ENCODE data around the gene TTC7B.
"Not testable (repeated sequence)": the region's sequence is repeated elsewhere in the genome, so short reads cannot be mapped to it uniquely, and the experiment has no call there.

TTC7B gene

GRCh38 chr14:90525353-90526028, 290.7 kb downstream of the TTC7B start:
- not testable (repeated sequence) for H3K4me2 ChIP-seq (ENCODE audit: low read length); H3K4me3 ChIP-seq (ENCODE audit: low read length); H3K36me3 ChIP-seq (ENCODE audit: control insufficient read depth, insufficient read depth, low read length); H4K8ac ChIP-seq (ENCODE audit: low read depth, low read length); H3K27me3 ChIP-seq (ENCODE audit: insufficient read depth, low read length, poor library complexity); H4K5ac ChIP-seq (ENCODE audit: low read length); H2BK120ac ChIP-seq (ENCODE audit: low read depth, low read length); H3K56ac ChIP-seq (ENCODE audit: low read length); H3K27ac ChIP-seq (ENCODE audit: low read depth, low read length); H2BK5ac ChIP-seq (ENCODE audit: low read length); H3K79me1 ChIP-seq (ENCODE audit: low read length); H3K18ac ChIP-seq (ENCODE audit: low read length); DNase-seq; H2BK15ac ChIP-seq (replicated peaks; ENCODE audit: low read depth); H3K4me1 ChIP-seq (ENCODE audit: control insufficient read depth, low read depth, low read length); H2AK5ac ChIP-seq (ENCODE audit: low read length); H3K79me2 ChIP-seq (ENCODE audit: control insufficient read depth, insufficient read depth, low read length); H3K23ac ChIP-seq (ENCODE audit: low read length); H3K4ac ChIP-seq (ENCODE audit: low read depth, low read length); H3K9ac ChIP-seq (ENCODE audit: low read length)
- WGBS (ENCODE audit: extremely low coverage, insufficient coverage, low lambda C conversion rate), result no CpG with 5 or more reads among the region's 42 CpGs

DNA sequence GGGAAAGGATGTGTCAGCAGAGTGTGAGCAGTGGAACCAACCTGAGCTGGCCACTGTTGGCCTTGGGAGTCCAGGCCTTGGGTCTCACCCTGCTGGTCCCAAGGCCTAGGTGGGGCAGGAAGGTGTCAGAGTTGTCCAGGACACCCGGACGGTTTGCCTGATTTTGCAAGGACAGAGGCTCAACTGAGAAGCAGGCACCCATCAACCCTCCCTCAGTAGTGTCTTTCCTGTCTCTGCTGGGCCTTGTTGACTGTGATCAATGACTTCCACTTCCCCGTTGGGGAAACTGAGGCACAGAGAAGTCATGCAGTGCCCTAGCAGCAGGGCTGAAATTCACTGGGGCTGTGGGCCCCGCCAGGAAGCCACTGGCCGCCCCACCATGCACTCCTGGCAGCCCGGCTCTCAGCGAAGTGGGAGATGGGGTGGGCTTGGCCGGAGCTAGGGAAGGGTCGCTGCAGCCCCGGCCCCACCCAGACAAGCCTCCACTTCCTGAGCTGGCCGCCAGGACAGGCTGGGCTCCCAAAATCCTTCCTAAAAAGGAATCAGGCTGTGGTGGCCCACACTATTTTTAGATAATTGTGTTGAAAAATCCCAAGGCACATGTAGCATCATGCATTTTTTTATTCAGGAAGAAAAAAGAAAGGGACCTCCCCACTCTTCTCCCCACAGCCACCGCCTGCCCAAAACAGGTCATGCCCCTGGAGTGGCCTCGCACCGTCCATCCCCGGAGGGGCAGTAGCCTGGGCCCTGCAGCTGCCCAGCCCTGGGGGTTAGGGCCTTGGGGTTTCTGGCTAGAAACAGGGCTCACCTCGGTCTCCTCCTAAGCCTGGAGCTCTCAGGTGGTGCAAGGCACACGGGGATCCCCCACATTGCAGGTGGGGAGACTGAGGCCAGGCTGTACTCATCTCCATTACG, 292.0 kb downstream of the TTC7B start:
- Histone ChIP-seq H2BK15ac (replicated peaks; ENCODE audit: low read depth) (no peak overlapping the region), H3K79me1 (ENCODE audit: low read length) (no peaks in the 10 kb centered on the region), H4K8ac (ENCODE audit: low read depth, low read length) (no peak overlapping the region), H3K56ac (ENCODE audit: low read length) (no peak overlapping the region), H3K79me2 (ENCODE audit: control insufficient read depth, insufficient read depth, low read length) (no peaks in the 10 kb centered on the region), H3K4me3 (ENCODE audit: low read length) (no peak overlapping the region), H3K4me1 (ENCODE audit: control insufficient read depth, low read depth, low read length) (no peaks in the 10 kb centered on the region), H3K4me2 (ENCODE audit: low read length) (no peak overlapping the region), H2BK5ac (ENCODE audit: low read length) (no peak overlapping the region), H2AK5ac (ENCODE audit: low read length) (no peak overlapping the region), H3K9ac (ENCODE audit: low read length) (no peak overlapping the region), H4K5ac (ENCODE audit: low read length) (no peak overlapping the region), H3K27ac (ENCODE audit: low read depth, low read length) (no peak overlapping the region), H3K27me3 (ENCODE audit: insufficient read depth, low read length, poor library complexity) (no peaks in the 10 kb centered on the region), H3K18ac (ENCODE audit: low read length) (no peak overlapping the region), H3K23ac (ENCODE audit: low read length) (no peak overlapping the region), H3K36me3 (ENCODE audit: control insufficient read depth, insufficient read depth, low read length) (no peaks in the 10 kb centered on the region), H3K4ac (ENCODE audit: low read depth, low read length) (no peak overlapping the region), H2BK120ac (ENCODE audit: low read depth, low read length) (no peak overlapping the region)
- no peak for DNase-seq
- no CpG with 5 or more reads among the region's 18 CpGs for WGBS (ENCODE audit: extremely low coverage, insufficient coverage, low lambda C conversion rate)

DNA sequence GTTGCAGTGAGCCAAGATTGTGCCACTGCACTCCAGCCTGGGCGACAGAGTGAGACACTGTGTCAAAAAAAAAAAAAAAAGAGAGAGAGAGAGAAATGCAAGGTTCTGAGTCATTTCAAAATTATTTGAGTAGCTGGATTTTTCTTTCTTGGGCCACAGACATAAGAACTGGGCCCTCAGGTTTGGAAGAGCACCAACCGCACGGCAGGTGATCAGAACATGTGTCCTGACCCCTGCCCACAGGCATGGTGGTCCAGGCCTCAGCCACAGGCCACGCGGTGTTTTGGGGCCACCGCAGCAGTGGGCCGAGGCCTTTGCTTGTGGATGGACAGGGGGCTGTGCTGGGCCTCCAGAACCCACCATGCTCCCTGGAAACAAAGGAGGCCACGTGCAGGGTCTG, 292.7 kb downstream of the TTC7B start:
- Histone ChIP-seq H3K4me3 (ENCODE audit: low read length) (no peak overlapping the region), H3K4me2 (ENCODE audit: low read length) (no peak overlapping the region)
- no CpG with 5 or more reads among the region's 8 CpGs for WGBS (ENCODE audit: extremely low coverage, insufficient coverage, low lambda C conversion rate)

GRCh38 chr14:90522571-90523191, 293.5 kb downstream of the TTC7B start:
- no peak overlapping the region for H3K9ac ChIP-seq (ENCODE audit: low read length)
- H3K79me1 ChIP-seq (ENCODE audit: low read length), result no peaks in the 10 kb centered on the region
- no peak overlapping the region for H3K4ac ChIP-seq (ENCODE audit: low read depth, low read length)
- no peaks in the 10 kb centered on the region for H3K4me1 ChIP-seq (ENCODE audit: control insufficient read depth, low read depth, low read length)
- H3K36me3 ChIP-seq (ENCODE audit: control insufficient read depth, insufficient read depth, low read length), result no peaks in the 10 kb centered on the region
- H2BK15ac ChIP-seq (replicated peaks; ENCODE audit: low read depth), result no peak overlapping the region
- no peak overlapping the region for H3K18ac ChIP-seq (ENCODE audit: low read length)
- H2BK5ac ChIP-seq (ENCODE audit: low read length), result no peak overlapping the region
- no peak overlapping the region for H3K56ac ChIP-seq (ENCODE audit: low read length)
- no peak overlapping the region for H3K4me3 ChIP-seq (ENCODE audit: low read length)
- H3K23ac ChIP-seq (ENCODE audit: low read length), result no peak overlapping the region
- no peaks in the 10 kb centered on the region for H3K27me3 ChIP-seq (ENCODE audit: insufficient read depth, low read length, poor library complexity)
- H3K79me2 ChIP-seq (ENCODE audit: control insufficient read depth, insufficient read depth, low read length), result no peaks in the 10 kb centered on the region
- H2BK120ac ChIP-seq (ENCODE audit: low read depth, low read length), result no peak overlapping the region
- H4K8ac ChIP-seq (ENCODE audit: low read depth, low read length), result no peak overlapping the region
- no peak overlapping the region for H3K27ac ChIP-seq (ENCODE audit: low read depth, low read length)
- no peak overlapping the region for H4K5ac ChIP-seq (ENCODE audit: low read length)
- no CpG with 5 or more reads among the region's 21 CpGs for WGBS (ENCODE audit: extremely low coverage, insufficient coverage, low lambda C conversion rate)
- no peak overlapping the region for H3K4me2 ChIP-seq (ENCODE audit: low read length)
- no peak overlapping the region for H2AK5ac ChIP-seq (ENCODE audit: low read length)
- no peak for DNase-seq

More for the DNA sequence above, 292.7 kb downstream of the TTC7B start:
- H3K27ac ChIP-seq (ENCODE audit: low read depth, low read length), result no peak overlapping the region
- no peak overlapping the region for H4K5ac ChIP-seq (ENCODE audit: low read length)
- no peak overlapping the region for H2AK5ac ChIP-seq (ENCODE audit: low read length)
- H3K79me1 ChIP-seq (ENCODE audit: low read length), result no peaks in the 10 kb centered on the region
- H3K4ac ChIP-seq (ENCODE audit: low read depth, low read length), result no peak overlapping the region
- no peak overlapping the region for H4K8ac ChIP-seq (ENCODE audit: low read depth, low read length)
- H3K36me3 ChIP-seq (ENCODE audit: control insufficient read depth, insufficient read depth, low read length), result no peaks in the 10 kb centered on the region
- H3K27me3 ChIP-seq (ENCODE audit: insufficient read depth, low read length, poor library complexity), result no peaks in the 10 kb centered on the region
- H3K18ac ChIP-seq (ENCODE audit: low read length), result no peak overlapping the region
- no peaks in the 10 kb centered on the region for H3K4me1 ChIP-seq (ENCODE audit: control insufficient read depth, low read depth, low read length)
- no peak overlapping the region for H2BK120ac ChIP-seq (ENCODE audit: low read depth, low read length)
- no peak overlapping the region for H3K9ac ChIP-seq (ENCODE audit: low read length)
- no peak for DNase-seq
- H2BK5ac ChIP-seq (ENCODE audit: low read length), result no peak overlapping the region
- no peaks in the 10 kb centered on the region for H3K79me2 ChIP-seq (ENCODE audit: control insufficient read depth, insufficient read depth, low read length)
- no peak overlapping the region for H3K56ac ChIP-seq (ENCODE audit: low read length)
- no peak overlapping the region for H3K23ac ChIP-seq (ENCODE audit: low read length)
- H2BK15ac ChIP-seq (replicated peaks; ENCODE audit: low read depth), result no peak overlapping the region

DNA sequence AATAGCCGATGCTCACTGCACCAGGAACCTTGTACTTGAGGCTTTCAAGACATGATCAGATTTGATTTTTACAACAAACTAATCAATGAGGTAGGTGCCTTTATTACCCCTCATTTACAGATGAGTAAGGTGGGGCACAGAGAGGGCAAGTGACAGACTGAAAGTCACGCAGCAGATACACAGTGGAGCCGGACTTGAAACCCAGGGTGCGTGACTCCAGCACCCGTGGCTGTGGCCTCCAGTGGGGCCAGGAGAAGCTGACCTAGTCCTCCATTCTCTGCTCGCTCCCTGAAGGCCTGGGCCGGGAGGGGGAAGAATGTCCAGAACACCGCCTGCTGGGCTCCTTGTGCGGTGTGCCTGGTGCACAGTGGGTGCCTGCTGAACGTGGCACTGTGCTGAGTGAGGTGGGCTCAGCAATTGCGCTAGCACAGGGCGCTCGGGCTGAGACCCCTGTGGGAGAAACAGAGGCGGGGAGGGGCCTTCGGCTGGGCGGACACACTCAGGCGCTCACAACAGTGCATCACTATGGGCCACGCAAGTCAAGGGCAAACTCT, 294.2 kb downstream of the TTC7B start:
- Histone ChIP-seq H2BK5ac (ENCODE audit: low read length) (no peak overlapping the region), H3K4ac (ENCODE audit: low read depth, low read length) (no peak overlapping the region), H3K4me2 (ENCODE audit: low read length) (no peak overlapping the region), H3K27ac (ENCODE audit: low read depth, low read length) (no peak overlapping the region), H3K36me3 (ENCODE audit: control insufficient read depth, insufficient read depth, low read length) (no peaks in the 10 kb centered on the region), H2BK15ac (replicated peaks; ENCODE audit: low read depth) (no peak overlapping the region), H3K9ac (ENCODE audit: low read length) (no peak overlapping the region), H3K4me3 (ENCODE audit: low read length) (no peak overlapping the region), H3K79me1 (ENCODE audit: low read length) (no peaks in the 10 kb centered on the region), H2AK5ac (ENCODE audit: low read length) (no peak overlapping the region), H3K4me1 (ENCODE audit: control insufficient read depth, low read depth, low read length) (no peaks in the 10 kb centered on the region), H4K5ac (ENCODE audit: low read length) (no peak overlapping the region), H3K27me3 (ENCODE audit: insufficient read depth, low read length, poor library complexity) (no peaks in the 10 kb centered on the region), H3K56ac (ENCODE audit: low read length) (no peak overlapping the region), H2BK120ac (ENCODE audit: low read depth, low read length) (no peak overlapping the region), H4K8ac (ENCODE audit: low read depth, low read length) (no peak overlapping the region), H3K79me2 (ENCODE audit: control insufficient read depth, insufficient read depth, low read length) (no peaks in the 10 kb centered on the region), H3K18ac (ENCODE audit: low read length) (no peak overlapping the region), H3K23ac (ENCODE audit: low read length) (no peak overlapping the region)
- DNase-seq, result no peak
- WGBS (ENCODE audit: extremely low coverage, insufficient coverage, low lambda C conversion rate), result no CpG with 5 or more reads among the region's 18 CpGs
